OCI-M2 (cell line): Measurements from ENCODE around the gene MEX3A.
"Not testable (repeated sequence)": the region's sequence is repeated elsewhere in the genome, so short reads cannot be mapped to it uniquely, and the experiment has no call there.

ENCODE experiments used
- DNase-seq: peaks from one replicate; lab custom pipeline; 2025; ENCODE audit not compliant: unreplicated experiment; lab: John Stamatoyannopoulos, UW

MEX3A gene

DNA sequence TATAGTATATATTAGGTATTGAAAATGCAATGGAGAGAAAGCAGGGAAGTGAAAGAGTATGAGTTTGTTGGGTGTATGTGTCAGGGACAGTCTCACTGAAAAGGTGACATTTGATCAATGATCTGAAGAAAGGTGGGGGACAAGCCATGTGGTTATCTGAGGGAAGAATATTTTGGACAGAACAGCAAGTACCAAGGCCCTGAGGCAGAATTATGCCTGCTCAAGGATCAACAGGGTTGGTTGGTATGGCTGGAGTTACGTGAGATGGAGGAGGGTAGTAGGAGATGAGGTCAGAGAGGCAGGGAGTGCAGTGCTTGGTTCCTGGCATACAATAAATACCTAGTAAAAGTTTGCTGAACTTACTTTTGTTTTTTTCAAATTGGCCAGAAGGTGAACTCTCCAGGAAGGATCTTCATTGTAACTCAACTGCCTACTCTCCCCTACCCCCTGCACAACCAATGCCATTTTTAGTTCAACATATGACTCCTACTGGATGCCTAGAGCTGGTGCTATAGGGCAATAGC, 25.9 kb downstream of the MEX3A start:
- no peak for DNase-seq

- DNase-seq, result no peak
These were observed 26.8 kb downstream of the MEX3A start for GRCh38 chr1:156055281-156056048.

- DNase-seq, result peak; percentile 87
These were observed 27.6 kb downstream of the MEX3A start, which contains the start of gene LAMTOR2 for GRCh38 chr1:156054500-156055280. Gene LAMTOR2, plus strand, starts transcription at chr1:156054782. Its CDS starts 108 bp downstream, at chr1:156054890.

- peak; percentile 70 for DNase-seq
These were observed 28.3 kb downstream of the MEX3A start, which contains the start of gene UBQLN4 for GRCh38 chr1:156053768-156054499. Gene UBQLN4, minus strand, starts transcription at chr1:156053798. Its CDS starts 97 bp downstream, at chr1:156053701.

- no peak for DNase-seq
These were observed 29.1 kb downstream of the MEX3A start for GRCh38 chr1:156052862-156053767.

- no peak for DNase-seq
These were observed 31.1 kb downstream of the MEX3A start for GRCh38 chr1:156051011-156051725.

DNA sequence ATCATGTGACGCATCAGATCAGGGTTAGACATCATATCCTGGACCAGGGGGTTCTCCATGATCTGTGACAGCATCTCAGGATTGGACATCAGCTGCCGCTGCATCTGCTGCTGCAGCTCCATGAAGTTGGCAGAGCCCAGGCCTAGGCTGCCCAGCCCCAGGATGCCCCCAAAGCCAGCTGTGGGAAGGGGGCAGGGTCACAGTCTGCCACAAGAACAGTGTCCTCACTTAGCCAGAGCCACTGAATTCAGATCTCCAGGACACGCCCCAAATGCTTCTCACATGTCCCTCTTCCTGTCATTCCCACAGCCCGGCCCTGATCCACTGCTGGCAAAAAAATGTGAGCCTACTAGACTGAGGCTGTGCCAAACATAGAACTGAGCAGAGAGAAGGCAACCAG, 31.9 kb downstream of the MEX3A start:
- no peak for DNase-seq

DNA sequence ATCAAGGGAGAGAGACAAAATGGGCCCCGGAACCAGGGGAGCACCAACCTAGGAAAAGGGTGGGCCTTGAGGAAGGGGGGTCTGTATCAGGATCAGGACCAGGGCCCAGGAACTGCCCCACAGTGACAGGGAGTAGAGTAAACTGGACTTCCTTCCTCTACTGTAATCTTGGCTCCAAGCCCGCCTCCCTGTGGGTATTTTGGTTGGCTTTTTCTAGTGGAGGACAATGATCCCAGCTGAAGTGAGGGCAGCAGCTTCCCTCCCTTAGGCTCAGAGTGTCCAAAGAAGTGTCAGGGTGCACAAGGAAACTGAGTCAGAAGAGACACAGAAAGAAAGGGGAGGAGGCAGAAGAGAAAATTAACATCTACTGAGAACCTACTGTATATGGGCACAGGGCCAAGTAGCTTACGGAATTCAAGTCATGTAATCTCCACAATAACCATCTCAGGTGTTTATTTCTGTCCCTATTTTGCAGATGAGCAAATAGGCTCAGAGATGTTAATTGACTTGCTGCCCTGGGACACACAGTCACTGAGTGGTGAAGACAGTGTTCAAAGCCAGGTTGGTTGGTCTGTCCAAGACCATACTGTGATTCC, 33.5 kb downstream of the MEX3A start:
- no peak for DNase-seq

GRCh38 chr1:156045076-156045475, 37.2 kb downstream of the MEX3A start:
- no peak for DNase-seq

GRCh38 chr1:156042828-156043227, 39.4 kb downstream of the MEX3A start:
- DNase-seq, result no peak

- not testable (repeated sequence) for DNase-seq
These were observed 47.3 kb downstream of the MEX3A start for GRCh38 chr1:156034991-156035390.

DNA sequence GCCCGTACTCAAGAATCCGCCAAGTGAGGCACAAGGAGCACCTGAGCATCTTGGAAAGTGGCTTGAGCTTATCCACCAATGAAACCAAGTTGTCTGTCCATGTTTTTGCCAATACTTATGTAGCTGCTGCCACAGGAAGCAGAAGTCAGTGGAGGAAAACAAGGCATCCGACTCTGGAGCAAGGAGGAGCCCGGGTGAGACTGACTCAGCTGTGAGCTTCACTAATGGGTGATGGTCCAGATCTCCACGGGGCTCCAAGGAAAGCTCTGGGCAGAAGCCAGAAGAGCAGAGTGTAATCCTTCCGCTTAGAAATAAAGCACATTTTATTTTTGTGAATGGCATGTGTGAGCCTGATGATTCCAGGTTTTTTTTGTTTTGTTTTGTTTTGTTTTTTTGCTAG, 49.3 kb downstream of the MEX3A start:
- DNase-seq, result no peak

DNA sequence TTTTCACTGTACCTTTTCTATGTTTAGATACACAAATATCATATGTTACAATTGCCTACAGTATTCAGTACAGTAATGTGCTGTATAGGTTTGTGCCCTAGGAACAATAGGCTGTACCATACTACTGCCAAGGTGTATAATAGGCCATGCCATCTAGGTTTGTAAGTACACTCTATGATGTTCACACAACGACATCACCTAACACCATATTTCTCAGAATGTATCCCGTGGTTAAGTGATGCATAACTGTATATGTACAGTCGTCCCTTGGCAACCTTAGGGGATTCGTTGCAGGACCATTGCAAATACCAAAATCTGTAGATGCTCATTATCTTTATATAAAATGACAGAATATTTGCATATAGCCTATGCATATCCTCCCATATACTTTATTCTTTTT, 55.7 kb downstream of the MEX3A start:
- no peak for DNase-seq

DNA sequence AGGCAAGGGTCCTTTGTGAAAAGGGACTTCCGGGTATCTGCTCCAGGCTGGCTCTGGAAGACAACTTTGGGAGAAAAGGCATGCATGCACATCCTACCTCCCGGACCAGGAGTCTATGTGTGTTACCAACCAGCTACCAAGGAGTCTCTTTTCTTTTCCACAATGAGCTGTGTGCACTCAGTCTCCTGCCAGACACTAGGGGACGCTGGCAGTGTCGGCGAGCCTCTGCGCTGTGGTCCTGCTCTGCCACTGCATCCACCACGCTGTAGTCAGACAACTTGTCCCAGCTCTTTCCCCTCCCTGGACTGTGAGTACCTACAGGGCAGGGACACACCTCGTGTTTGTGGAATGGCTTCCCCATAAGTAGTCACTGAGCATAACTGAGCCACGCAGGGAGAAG, 56.4 kb downstream of the MEX3A start:
- no peak for DNase-seq

DNA sequence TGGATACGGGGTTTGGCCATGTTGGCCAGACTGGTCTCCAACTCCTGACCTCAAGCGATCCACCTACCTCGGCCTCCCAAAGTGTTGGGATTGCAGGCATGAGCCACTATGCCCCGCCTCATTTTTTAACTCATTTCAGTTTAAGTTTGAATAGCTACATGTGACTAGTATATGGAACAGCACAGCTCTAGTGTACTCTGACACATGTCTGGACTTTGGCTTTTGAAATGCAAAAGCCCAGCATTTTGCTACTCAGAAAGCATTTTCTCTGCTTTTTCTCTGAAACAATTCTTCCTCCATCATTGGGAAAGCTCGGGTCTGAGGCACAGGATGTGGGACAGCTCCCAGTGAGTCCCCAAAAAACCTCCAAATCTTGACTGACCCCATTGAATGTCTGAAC, 57.5 kb downstream of the MEX3A start:
- no peak for DNase-seq
